K562 (cell line): ENCODE results near the gene CHERP. TPM values are rescaled to one million over a fixed set of nuclear protein-coding genes. Genes with fewer than 3 reads are reported as not detected.

Source experiments
- ATAC-seq: fragments of 200-7000 bp; cut with Tn5 transposase; 3 replicates; pipeline ENCODE4 v1.9.1; 2020; ENCODE audit warnings: moderate library complexity
- BruUV-seq: library from RNA; stranded (reverse); fragments of 400-500 nt; replicated peaks from 2 replicates; lab custom pipeline; 2021; lab: Mats Ljungman, UMichigan
- CTCF ChIA-PET: fragments of 300-600 bp; formaldehyde crosslinking; extraction: SDS; loops from one replicate; lab custom pipeline; 2021; ENCODE audit warnings: low intra/inter-chr PET ratio; lab: Yijun Ruan, JAX
- POLR2A ChIA-PET: fragments of 300-600, 350-650 bp; sonication (Branson Sonifier 250); formaldehyde crosslinking; extraction: SDS; loops from one replicate; lab custom pipeline; 2021; ENCODE audit warnings: antibody characterized with exemption, inconsistent platforms; lab: Yijun Ruan, JAX
- DNase-seq, 4 experiments: peaks; one replicate each; pipeline versions ENCODE4 v3.0.0 to v3.0.0-alpha.2; 2011 to 2018; ENCODE audit warnings: low spot score in 3 of 4, mixed read lengths in 3 of 4; ENCODE audit errors: extremely low read depth in 1 of 4
- FAIRE-seq: peaks from 2 replicates; lab custom pipeline; 2011; peaks lifted over from hg19 to GRCh38; lab: Jason Lieb, UNC
- H2AFZ ChIP-seq: 2 replicates; pipeline ENCODE4 v1.6.0; 2011; ENCODE audit warnings: low read depth, low read length, control low read depth, inconsistent platforms
- H3K27ac ChIP-seq: fragments of 200-600 bp; 3 replicates; pipeline ENCODE4 v1.8.0; 2011; ENCODE audit warnings: low read depth, mild to moderate bottlenecking, control low read depth, inconsistent platforms, low read length, moderate library complexity, mixed read lengths; ENCODE audit errors: extremely low read depth
- H3K27me3 ChIP-seq, 2 experiments: fragments of 300-600 bp in 1 of 2; 2 replicates in 1 of 2; 3 replicates in 1 of 2; pipeline versions ENCODE4 v1.6.0 to v1.8.0; 2011; ENCODE audit warnings: inconsistent platforms in 2 of 2, low read length in 2 of 2, mild to moderate bottlenecking in 1 of 2, mixed read lengths in 1 of 2, moderate library complexity in 1 of 2; ENCODE audit not compliant: control insufficient read depth in 2 of 2, insufficient read depth in 2 of 2
- H3K36me3 ChIP-seq: fragments of 300-600 bp; 3 replicates; pipeline ENCODE4 v1.8.0; 2011; ENCODE audit warnings: mild to moderate bottlenecking, low read length, inconsistent platforms; ENCODE audit not compliant: control insufficient read depth, insufficient read depth
- H3K4me1 ChIP-seq, 2 experiments: fragments of 200-600 bp in 1 of 2; replicated peaks in 1 of 2; 2 replicates in 1 of 2; 3 replicates in 1 of 2; pipeline versions ENCODE4 v1.5.1 to v1.8.0; 2011; ENCODE audit warnings: inconsistent platforms in 2 of 2, low read length in 2 of 2, mild to moderate bottlenecking in 1 of 2, mixed read lengths in 1 of 2, moderate library complexity in 1 of 2; ENCODE audit not compliant: control insufficient read depth in 2 of 2, insufficient read depth in 2 of 2
- H3K4me2 ChIP-seq: 2 replicates; pipeline ENCODE4 v1.6.1; 2011; ENCODE audit warnings: low read length, control low read depth, inconsistent platforms, mixed read lengths; ENCODE audit not compliant: insufficient read depth
- H3K4me3 ChIP-seq: fragments of 200-600 bp; sonication (generic), shearing (Covaris generic); 2 replicates; pipeline ENCODE4 v1.5.1; 2016; ENCODE audit warnings: control low read depth, inconsistent platforms
- H3K79me2 ChIP-seq: fragments of 200-600 bp; 3 replicates; pipeline ENCODE4 v1.8.0; 2011; ENCODE audit warnings: low read length, inconsistent platforms; ENCODE audit not compliant: control insufficient read depth, insufficient read depth
- H3K9ac ChIP-seq, 2 experiments: 2 replicates each; pipeline versions ENCODE4 v1.6.0 to v1.6.1; 2011; ENCODE audit warnings: low read depth in 2 of 2, low read length in 2 of 2, control low read depth in 1 of 2, inconsistent platforms in 1 of 2, mild to moderate bottlenecking in 1 of 2, mixed read lengths in 1 of 2; ENCODE audit not compliant: insufficient read depth in 1 of 2
- H3K9me1 ChIP-seq: one replicate; pipeline ENCODE4 v1.6.0; 2011; ENCODE audit warnings: inconsistent platforms, mild to moderate bottlenecking, low read length, moderate library complexity; ENCODE audit not compliant: control insufficient read depth, insufficient read depth
- H3K9me3 ChIP-seq: replicated peaks from 2 replicates; pipeline ENCODE4 v1.5.1; 2011; ENCODE audit warnings: low read depth, low read length, inconsistent platforms; ENCODE audit not compliant: control insufficient read depth, insufficient read depth
- H4K20me1 ChIP-seq: replicated peaks from 2 replicates; pipeline ENCODE4 v1.6.1; 2011; ENCODE audit warnings: low read length, inconsistent platforms, mixed read lengths; ENCODE audit not compliant: control insufficient read depth, insufficient read depth
- BDP1 ChIP-seq: IDR thresholded peaks from 3 replicates; pipeline ENCODE4 v1.6.1; 2011; ENCODE audit not compliant: insufficient read length, insufficient read depth
- FOXP1 ChIP-seq: sonication (generic); formaldehyde crosslinking; IDR thresholded peaks from 2 replicates; pipeline ENCODE4 v1.8.0; 2022; ENCODE audit warnings: mild to moderate bottlenecking, missing genetic modification reagents
- GTF2B ChIP-seq: IDR thresholded peaks from 2 replicates; pipeline ENCODE4 v1.6.1; 2011; ENCODE audit not compliant: insufficient read length; ENCODE audit errors: extremely low read depth
- MCM3 ChIP-seq: fragments of 450-650 bp; IDR thresholded peaks from 2 replicates; pipeline ENCODE4 v1.6.1; 2016
- RBBP5 ChIP-seq: fragments of 200-600 bp; sonication (generic); IDR thresholded peaks from 2 replicates; pipeline ENCODE4 v1.6.1; 2012; ENCODE audit warnings: borderline replicate concordance, mild to moderate bottlenecking, low read length, control low read depth, inconsistent platforms; ENCODE audit not compliant: insufficient read depth, poor library complexity, severe bottlenecking
- SNRNP70 ChIP-seq: fragments of 200-400 bp; formaldehyde crosslinking; optimal IDR thresholded peaks from 2 replicates; pipeline ENCODE3; 2017; ENCODE audit warnings: low read depth, low read length
- ZKSCAN3 ChIP-seq: fragments of 250-450 bp; sonication (Bioruptor Pico); IDR thresholded peaks from 2 replicates; pipeline ENCODE4 v1.4.0; 2020
- ZNF668 ChIP-seq: fragments of 250-450 bp; sonication (Bioruptor Pico); IDR thresholded peaks from 2 replicates; pipeline ENCODE4 v1.8.0; 2022; ENCODE audit warnings: mild to moderate bottlenecking, inconsistent platforms
- WGBS: fragments of 100-300 bp; shearing (Covaris generic); methylation state at CpG from one replicate; pipeline ENCODE4 v1.1.6; 2016; ENCODE audit warnings: low coverage, mixed read lengths; ENCODE audit not compliant: insufficient coverage; ENCODE audit errors: missing lambda C conversion rate; 5-methylcytosine and 5-hydroxymethylcytosine counted together
- in situ Hi-C: fragments of 300-500 bp; cut with MboI; formaldehyde crosslinking; loops from 4 replicates; pipeline ENCODE4 v1.15.0; 2018; ENCODE audit warnings: inconsistent platforms, mixed read lengths
- intact Hi-C: fragments of 100-400 bp; cut with micrococcal nuclease; formaldehyde crosslinking; loops from 2 replicates; pipeline ENCODE4 v1.14.2; 2022
- polyA plus RNA-seq, 8 experiments: library from polyadenylated mRNA; depleted of rRNA in 4 of 8; stranded (reverse) in 5 of 8; unstranded in 3 of 8; fragments of >200 nt; fragmentation: Nextera tagmentation in 2 of 8; fragmentation: Illumina TruSeq in 1 of 8; extraction: Ambion mirVana in 2 of 8; extraction: Trizol in 1 of 8; gene quantifications; 2 replicates each; pipeline versions ENCODE4 v1.2.1 to v1.2.3, GENCODE V29; 2011 to 2014; ENCODE audit warnings: inconsistent platforms in 1 of 8, missing spikeins in 1 of 8
- total RNA-seq, 7 experiments: library from RNA; depleted of rRNA in 6 of 7; stranded (reverse); fragments of >200 nt in 6 of 7; fragmentation: Illumina TruSeq in 2 of 7; extraction: Trizol in 2 of 7; gene quantifications; 2 replicates each; pipeline versions ENCODE4 v1.2.1 to v1.2.3, GENCODE V29; 2011 to 2021; ENCODE audit warnings: low replicate concordance in 1 of 7

Gene CHERP
- total and polyA plus RNA-seq, 9 of the 15 experiments (the other 6 are each of a cell fraction or from before 2014, with no cell fraction given): 0.60 to 85.1 (median 7.8) TPM

DNA sequence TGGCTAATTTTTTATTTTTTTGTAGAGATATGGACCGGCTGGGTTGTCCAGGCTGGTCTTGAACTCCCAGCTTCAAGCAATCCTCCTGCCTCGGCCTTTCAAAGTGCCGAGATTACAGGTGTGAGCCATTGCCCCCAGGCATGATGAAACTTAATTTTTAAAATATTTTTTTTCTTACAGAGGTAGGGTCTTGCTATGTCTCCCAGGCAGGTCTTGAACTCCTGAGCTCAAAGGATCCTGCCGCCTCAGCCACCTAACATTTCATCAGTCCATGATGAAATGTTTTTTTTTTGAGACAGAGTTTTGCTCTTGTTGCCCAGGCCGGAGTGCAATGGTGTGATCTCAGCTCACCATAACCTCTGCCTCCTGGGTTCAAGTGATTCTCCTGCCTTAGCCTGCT lies 33.7 kb downstream of the CHERP start:
- Histone ChIP-seq H3K27ac (no peak overlapping the region), H3K79me2 (no peaks in the 10 kb centered on the region), H3K27me3 (no peaks in the 10 kb centered on the region), H3K4me3 (no peak overlapping the region), H2AFZ (no peak overlapping the region), H3K4me1 (no peaks in the 10 kb centered on the region; a peak in 1 of 5 replicates), H3K9me3 (no peaks in the 10 kb centered on the region), H3K9ac (no peak overlapping the region), H3K36me3 (peaks cover 34% of the 10 kb centered on the region; the same call in 2 of the 3 replicates), H3K4me2 (no peak overlapping the region), H4K20me1 (no peaks in the 10 kb centered on the region), H3K9me1 (no peaks in the 10 kb centered on the region)
- FAIRE-seq: no peak
- 85% methylated on average over 5 of the region's 5 CpGs for WGBS
- in situ Hi-C loops: no loop called here
- no TSS peak for BruUV-seq
- TF ChIP-seq RBBP5 (no peak), FOXP1 (CRISPR knock-in tag) (no peak), GTF2B (no peak), SNRNP70 (no peak), ZKSCAN3 (CRISPR knock-in tag) (no peak), MCM3 (no peak), BDP1 (no peak), ZNF668 (CRISPR knock-in tag) (no peak)
- no peak for DNase-seq
- no peak for ATAC-seq
- intact Hi-C loops: no loop called here
- ChIA-PET POLR2A (no interaction called here), CTCF (no interaction called here)
